HCT116 (cell line): ENCODE data around the gene CD74. TPM values are rescaled to one million over a fixed set of nuclear protein-coding genes. Genes with fewer than 3 reads are reported as not detected.

ENCODE experiments used
- ATAC-seq: fragments of 200-7000 bp; cut with Tn5 transposase; 2 replicates; pipeline ENCODE4 v1.9.1; 2020; ENCODE audit warnings: mild to moderate bottlenecking, moderate library complexity
- BruUV-seq: library from RNA; stranded (reverse); fragments of 400-500 nt; replicated peaks from 2 replicates; lab custom pipeline; 2021; lab: Mats Ljungman, UMichigan
- CTCF ChIA-PET: fragments of 300-600 bp; sonication (Branson Sonifier 250); formaldehyde crosslinking; loops from one replicate; lab custom pipeline; 2021; ENCODE audit warnings: antibody characterized with exemption; lab: Charles Lee
- POLR2A ChIA-PET: fragments of 300-600, 350-600 bp; sonication (Branson Sonifier 250); formaldehyde crosslinking; loops from one replicate; lab custom pipeline; 2021; ENCODE audit warnings: antibody characterized with exemption; lab: Charles Lee
- RAD21 ChIA-PET, 2 experiments: fragments of 300-600 bp; sonication (Branson Sonifier 250); formaldehyde crosslinking; loops; one replicate each; lab custom pipeline; 2023; ENCODE audit warnings: low total read pairs in 2 of 2; ENCODE audit not compliant: uncharacterized antibody in 2 of 2, unreplicated experiment in 2 of 2, low non-redundant PET in 1 of 2; lab: Charles Lee
- DNase-seq: peaks from one replicate; pipeline ENCODE4 v3.0.0-alpha.2; 2010; ENCODE audit warnings: low read depth, low spot score
- H2AFZ ChIP-seq: fragments of 200-600 bp; shearing (Covaris generic), sonication (generic); 2 replicates; pipeline ENCODE4 v1.6.1; 2017; ENCODE audit warnings: low read depth, mixed run types, mixed read lengths, antibody characterized with exemption, low read length; ENCODE audit not compliant: poor library complexity, severe bottlenecking
- H3K27ac ChIP-seq: 2 replicates; pipeline ENCODE4 v1.5.1; 2012; ENCODE audit warnings: low read depth, low read length
- H3K27me3 ChIP-seq: fragments of 200-600 bp; sonication (generic); 2 replicates; pipeline ENCODE4 v1.6.1; 2016; ENCODE audit warnings: mixed run types, low read length, mixed read lengths; ENCODE audit not compliant: insufficient read depth
- H3K36me3 ChIP-seq, 2 experiments: fragments of 200-500 bp in 1 of 2; fragments of 200-600 bp in 1 of 2; sonication (Bioruptor generic) in 1 of 2; sonication (generic) in 1 of 2; 2 replicates each; pipeline versions ENCODE4 v1.5.1 to v1.6.1; 2014 to 2016; ENCODE audit warnings: low read length in 2 of 2, inconsistent platforms in 1 of 2, mixed read lengths in 1 of 2, mixed run types in 1 of 2; ENCODE audit not compliant: insufficient read depth in 2 of 2, control insufficient read depth in 1 of 2
- H3K4me1 ChIP-seq, 2 experiments: fragments of 200-600 bp in 1 of 2; sonication (generic) in 1 of 2; 2 replicates each; pipeline versions ENCODE4 v1.5.1 to v1.6.1; 2012 to 2017; ENCODE audit warnings: low read length in 2 of 2, inconsistent platforms in 1 of 2, mild to moderate bottlenecking in 1 of 2, mixed read lengths in 1 of 2, mixed run types in 1 of 2, moderate library complexity in 1 of 2; ENCODE audit not compliant: insufficient read depth in 2 of 2, control insufficient read depth in 1 of 2
- H3K4me2 ChIP-seq: fragments of 200-600 bp; sonication (generic); 2 replicates; pipeline ENCODE4 v1.6.1; 2017; ENCODE audit warnings: mixed run types, low read length, mixed read lengths
- H3K4me3 ChIP-seq, 2 experiments: fragments of 200-600 bp in 1 of 2; sonication (generic) in 1 of 2; replicated peaks in 1 of 2; 2 replicates each; pipeline ENCODE4 v1.5.1; 2011 to 2016; ENCODE audit warnings: low read length in 2 of 2, control low read depth in 1 of 2, low read depth in 1 of 2, mild to moderate bottlenecking in 1 of 2, mixed read lengths in 1 of 2, mixed run types in 1 of 2
- H3K79me2 ChIP-seq: fragments of 200-600 bp; sonication (generic); 2 replicates; pipeline ENCODE4 v1.6.1; 2017; ENCODE audit warnings: mild to moderate bottlenecking, mixed run types, low read length, moderate library complexity, mixed read lengths; ENCODE audit not compliant: insufficient read depth
- H3K9ac ChIP-seq: fragments of 200-600 bp; sonication (generic); 2 replicates; pipeline ENCODE4 v1.6.1; 2016; ENCODE audit warnings: low read length, mixed read lengths
- H3K9me2 ChIP-seq: fragments of 200-600 bp; sonication (generic), shearing (Covaris generic); 2 replicates; pipeline ENCODE4 v1.6.1; 2017; ENCODE audit warnings: mixed run types, mild to moderate bottlenecking, moderate library complexity; ENCODE audit not compliant: insufficient read depth
- H3K9me3 ChIP-seq, 2 experiments: fragments of 200-500 bp in 1 of 2; fragments of 200-600 bp in 1 of 2; sonication (Bioruptor generic) in 1 of 2; sonication (generic) in 1 of 2; 2 replicates each; pipeline ENCODE4 v1.6.1; 2014 to 2017; ENCODE audit warnings: low read length in 2 of 2, mixed read lengths in 2 of 2, inconsistent platforms in 1 of 2, low read depth in 1 of 2, mild to moderate bottlenecking in 1 of 2, mixed run types in 1 of 2, moderate library complexity in 1 of 2; ENCODE audit not compliant: control insufficient read depth in 1 of 2, insufficient read depth in 1 of 2
- H4K20me1 ChIP-seq: fragments of 200-600 bp; sonication (generic), shearing (Covaris generic); 2 replicates; pipeline ENCODE4 v1.6.1; 2017; ENCODE audit warnings: mixed run types, mild to moderate bottlenecking, moderate library complexity; ENCODE audit not compliant: insufficient read depth
- ATF3 ChIP-seq: IDR thresholded peaks from 2 replicates; pipeline ENCODE4 v1.6.1; 2012
- CBX3 ChIP-seq: IDR thresholded peaks from 2 replicates; pipeline ENCODE4 v1.6.1; 2012; ENCODE audit warnings: low read depth
- CEBPB ChIP-seq: IDR thresholded peaks from 2 replicates; pipeline ENCODE4 v1.6.1; 2012; ENCODE audit warnings: low read depth
- CTCF ChIP-seq, 3 experiments: fragments of 200-600 bp in 1 of 3; sonication (generic) in 1 of 3; IDR thresholded peaks in 2 of 3; conservative IDR thresholded peaks in 1 of 3; 2 replicates each; pipeline ENCODE4 v1.5.1; 2012 to 2017; ENCODE audit warnings: low read depth in 2 of 3, low read length in 2 of 3, antibody characterized with exemption in 1 of 3, borderline replicate concordance in 1 of 3, control low read depth in 1 of 3, mild to moderate bottlenecking in 1 of 3, mixed read lengths in 1 of 3, mixed run types in 1 of 3, moderate library complexity in 1 of 3; ENCODE audit not compliant: insufficient read depth in 1 of 3
- EGR1 ChIP-seq: IDR thresholded peaks from 2 replicates; pipeline ENCODE4 v1.6.1; 2012; ENCODE audit warnings: low read depth
- ELF1 ChIP-seq: IDR thresholded peaks from 2 replicates; pipeline ENCODE4 v1.6.1; 2012; ENCODE audit warnings: low read depth, borderline replicate concordance
- EZH2 ChIP-seq: fragments of 200-600 bp; sonication (generic); IDR thresholded peaks from 2 replicates; pipeline ENCODE4 v1.6.1; 2017; ENCODE audit warnings: antibody characterized with exemption, mixed run types
- EZH2phosphoT487 ChIP-seq: fragments of 200-600 bp; IDR thresholded peaks from 2 replicates; pipeline ENCODE4 v1.6.1; 2018; ENCODE audit warnings: antibody characterized with exemption, borderline replicate concordance
- FOSL1 ChIP-seq: IDR thresholded peaks from 2 replicates; pipeline ENCODE4 v1.6.1; 2012; ENCODE audit warnings: low read depth
- JUND ChIP-seq: IDR thresholded peaks from 2 replicates; pipeline ENCODE4 v1.6.1; 2012
- POLR2A ChIP-seq: IDR thresholded peaks from 2 replicates; pipeline ENCODE4 v1.7.0; 2011; ENCODE audit warnings: borderline replicate concordance; ENCODE audit not compliant: insufficient read depth, insufficient read length; ENCODE audit errors: extremely low read depth
- RAD21 ChIP-seq: IDR thresholded peaks from 2 replicates; pipeline ENCODE4 v1.6.1; 2012; ENCODE audit warnings: low read depth, mild to moderate bottlenecking
- SIN3A ChIP-seq: IDR thresholded peaks from 2 replicates; pipeline ENCODE4 v1.6.1; 2012; ENCODE audit warnings: low read depth
- SP1 ChIP-seq: IDR thresholded peaks from 2 replicates; pipeline ENCODE4 v1.6.1; 2012; ENCODE audit warnings: low read depth
- SRF ChIP-seq: IDR thresholded peaks from 2 replicates; pipeline ENCODE4 v1.6.1; 2012; ENCODE audit warnings: low read depth
- TCF7L2 ChIP-seq: IDR thresholded peaks from 2 replicates; pipeline ENCODE4 v1.7.0; 2011; ENCODE audit warnings: borderline replicate concordance, inconsistent platforms; ENCODE audit not compliant: insufficient read depth, insufficient read length; ENCODE audit errors: extremely low read depth
- ZNF274 ChIP-seq: fragments of 200-500 bp; sonication (Bioruptor generic); IDR thresholded peaks from 2 replicates; pipeline ENCODE4 v1.6.1; 2014; ENCODE audit warnings: mild to moderate bottlenecking, low read depth, low read length, inconsistent platforms
- intact Hi-C: fragments of 100-400 bp; cut with micrococcal nuclease; formaldehyde crosslinking; loops from 2 replicates; pipeline ENCODE4 v1.10.0; 2022
- total RNA-seq: library from RNA; stranded (reverse); gene quantifications from one replicate; pipeline ENCODE4 v1.2.1, GENCODE V29; 2021; ENCODE audit not compliant: unreplicated experiment

Gene CD74
- total RNA-seq, 1 experiment from 2014 or later, result 8.9 TPM

- H3K4me3 ChIP-seq, result no peak overlapping the region
- H3K9me3 ChIP-seq, result no peaks in the 10 kb centered on the region
- ChIA-PET POLR2A (no interaction called here), RAD21 (no interaction called here), CTCF (no interaction called here)
- peaks cover 10% of the 10 kb centered on the region; the same call in 1 of the 2 replicates for H3K79me2 ChIP-seq
- peaks cover 51 to 73% of the 10 kb centered on the region in 2 experiments for H3K36me3 ChIP-seq
- TF ChIP-seq RAD21, result no peak
- TF ChIP-seq EZH2phosphoT487, result no peak
- TF ChIP-seq SP1, result no peak
- no peak for TF ChIP-seq EZH2
- TF ChIP-seq ELF1, result no peak
- no peak for TF ChIP-seq CBX3
- TF ChIP-seq FOSL1, result no peak
- no peak overlapping the region for H3K27ac ChIP-seq
- no peak for DNase-seq
- ATAC-seq, result no peak
- intact Hi-C loops, result no loop called here
- no peaks in the 10 kb centered on the region for H3K9me2 ChIP-seq
- no peaks in the 10 kb centered on the region for H3K4me1 ChIP-seq
- no peaks in the 10 kb centered on the region for H4K20me1 ChIP-seq
- no peak overlapping the region for H3K4me2 ChIP-seq
- no peak overlapping the region for H3K9ac ChIP-seq
- H2AFZ ChIP-seq, result no peak overlapping the region
- BruUV-seq, result no TSS peak
- H3K27me3 ChIP-seq, result no peaks in the 10 kb centered on the region
Observed at GRCh38 chr5:150391064-150391834, 21.5 kb downstream of the CD74 start.

GRCh38 chr5:150389531-150390266 lies 23.0 kb downstream of the CD74 start:
- Histone ChIP-seq H3K27ac (no peak overlapping the region), H3K9me2 (no peaks in the 10 kb centered on the region), H4K20me1 (no peaks in the 10 kb centered on the region), H3K4me2 (no peak overlapping the region), H3K9me3 (no peaks in the 10 kb centered on the region), H3K9ac (no peak overlapping the region), H3K27me3 (no peaks in the 10 kb centered on the region), H3K36me3 (peaks cover 42 to 76% of the 10 kb centered on the region in 2 experiments), H2AFZ (no peak overlapping the region), H3K79me2 (peaks cover 10% of the 10 kb centered on the region; the same call in 1 of the 2 replicates), H3K4me3 (no peak overlapping the region), H3K4me1 (no peaks in the 10 kb centered on the region)
- ATAC-seq (peak; percentile 57), DNase-seq (no peak)
- ChIA-PET CTCF (no interaction called here), RAD21 (no interaction called here), POLR2A (no interaction called here)
- intact Hi-C loops, result no loop called here
- no TSS peak for BruUV-seq
- TF ChIP-seq JUND (no peak), ATF3 (no peak), CBX3 (no peak), CEBPB (no peak), EGR1 (no peak), ELF1 (no peak), SP1 (no peak), POLR2A (no peak), CTCF (IDR thresholded peaks at IDR 0.05 in 2 of 3, conservative IDR thresholded peaks at IDR 0.05 in 1 of 3; ENCODE audit: borderline replicate concordance in 1 of 3, insufficient read depth in 1 of 3, low read depth in 2 of 3, low read length in 2 of 3) (no peak), SRF (no peak), SIN3A (no peak), TCF7L2 (no peak), ZNF274 (no peak)
